ENCODE results near the gene CACNA1B.

The CACNA1B gene

DNA sequence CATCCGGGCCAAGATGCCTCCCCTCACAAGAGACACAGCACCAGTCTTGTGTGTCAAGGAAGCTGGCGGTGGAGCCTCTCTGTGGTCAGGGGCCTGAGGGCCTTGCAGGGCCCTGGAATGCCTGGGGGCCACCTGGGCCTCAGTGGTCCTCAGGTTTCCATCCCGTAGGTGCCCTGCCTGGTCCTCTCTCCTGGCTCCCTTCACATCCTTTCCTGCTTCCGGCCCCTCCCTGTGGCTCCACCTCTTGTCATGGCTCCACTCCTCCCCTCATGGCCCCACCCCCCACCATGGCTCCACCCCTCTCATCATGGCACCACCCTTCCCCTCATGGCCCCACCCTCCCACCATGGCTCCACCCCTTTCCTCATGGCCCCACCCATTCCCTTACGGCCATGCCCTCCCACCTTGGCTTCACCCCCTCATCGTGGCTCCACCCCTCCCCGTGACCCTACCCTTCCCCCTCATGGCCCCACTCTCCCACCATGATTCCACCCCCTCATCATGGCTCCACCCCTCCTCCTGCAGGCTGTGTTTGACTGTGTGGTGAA lies 175.8 kb downstream of the CACNA1B start:
- TF ChIP-seq, protein P1, sequence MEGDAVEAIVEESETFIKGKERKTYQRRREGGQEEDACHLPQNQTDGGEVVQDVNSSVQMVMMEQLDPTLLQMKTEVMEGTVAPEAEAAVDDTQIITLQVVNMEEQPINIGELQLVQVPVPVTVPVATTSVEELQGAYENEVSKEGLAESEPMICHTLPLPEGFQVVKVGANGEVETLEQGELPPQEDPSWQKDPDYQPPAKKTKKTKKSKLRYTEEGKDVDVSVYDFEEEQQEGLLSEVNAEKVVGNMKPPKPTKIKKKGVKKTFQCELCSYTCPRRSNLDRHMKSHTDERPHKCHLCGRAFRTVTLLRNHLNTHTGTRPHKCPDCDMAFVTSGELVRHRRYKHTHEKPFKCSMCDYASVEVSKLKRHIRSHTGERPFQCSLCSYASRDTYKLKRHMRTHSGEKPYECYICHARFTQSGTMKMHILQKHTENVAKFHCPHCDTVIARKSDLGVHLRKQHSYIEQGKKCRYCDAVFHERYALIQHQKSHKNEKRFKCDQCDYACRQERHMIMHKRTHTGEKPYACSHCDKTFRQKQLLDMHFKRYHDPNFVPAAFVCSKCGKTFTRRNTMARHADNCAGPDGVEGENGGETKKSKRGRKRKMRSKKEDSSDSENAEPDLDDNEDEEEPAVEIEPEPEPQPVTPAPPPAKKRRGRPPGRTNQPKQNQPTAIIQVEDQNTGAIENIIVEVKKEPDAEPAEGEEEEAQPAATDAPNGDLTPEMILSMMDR (IDR thresholded peaks at IDR 0.05; ENCODE audit: borderline replicate concordance, insufficient read depth, low read depth, low read length), result no peak

DNA sequence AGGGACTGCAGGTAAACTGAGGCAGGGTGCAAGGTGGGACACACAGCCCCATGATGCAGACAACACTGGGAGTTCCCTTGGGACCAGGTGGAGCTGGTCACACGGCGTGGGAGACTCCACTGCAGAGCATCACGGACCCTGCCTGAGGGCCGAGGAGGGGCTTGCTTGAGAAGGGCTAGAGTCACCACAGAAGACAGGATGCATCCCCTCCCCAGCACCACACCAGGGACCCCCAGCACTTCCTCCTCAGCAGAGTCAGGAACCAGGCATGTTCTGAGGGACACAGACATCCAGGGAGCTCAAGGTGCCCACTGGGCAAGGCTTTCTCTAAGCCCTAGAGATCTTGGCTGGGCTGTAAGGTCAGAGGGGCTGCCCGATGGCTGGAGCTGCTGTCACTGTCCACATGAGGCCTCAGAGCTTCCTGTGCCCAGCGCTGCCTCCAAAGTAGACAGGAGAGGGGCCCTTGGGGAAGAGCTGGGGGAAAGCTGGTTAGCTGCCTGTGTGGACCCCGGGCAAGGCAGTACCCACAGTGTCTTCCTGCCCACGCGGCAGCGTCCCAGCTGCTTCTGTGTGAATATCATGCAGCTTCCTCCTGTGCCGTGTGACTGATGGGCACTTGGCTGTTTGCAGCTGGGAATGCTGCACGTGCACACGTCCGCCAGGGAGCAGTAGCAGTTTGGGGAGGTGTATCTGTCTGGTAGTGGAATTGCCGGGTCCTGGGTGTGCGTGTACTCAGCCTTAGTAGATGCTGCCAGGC lies 176.6 kb downstream of the CACNA1B start:
- H3K4me3 ChIP-seq (ENCODE audit: low read depth, low read length), result no peak overlapping the region
- TF ChIP-seq, protein P1 (IDR thresholded peaks at IDR 0.05; ENCODE audit: borderline replicate concordance, insufficient read depth, low read depth, low read length), result no peak

More for the DNA sequence above, 175.8 kb downstream of the CACNA1B start:
- no peak overlapping the region for H3K4me3 ChIP-seq (ENCODE audit: low read depth, low read length)

DNA sequence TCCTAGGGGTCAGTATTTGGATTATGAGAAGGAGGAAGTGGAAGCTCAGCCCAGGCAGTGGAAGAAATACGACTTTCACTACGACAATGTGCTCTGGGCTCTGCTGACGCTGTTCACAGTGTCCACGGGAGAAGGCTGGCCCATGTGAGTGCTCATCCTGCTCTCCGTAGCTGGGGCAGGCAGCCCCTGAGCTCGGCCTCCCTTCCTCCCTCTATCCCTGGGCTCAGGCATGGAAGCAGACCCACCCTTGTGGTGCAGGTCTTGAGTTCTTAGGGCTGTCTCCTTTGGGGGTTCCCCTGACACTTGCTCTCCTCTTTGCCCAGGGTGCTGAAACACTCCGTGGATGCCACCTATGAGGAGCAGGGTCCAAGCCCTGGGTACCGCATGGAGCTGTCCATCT lies 180.1 kb downstream of the CACNA1B start:
- TF ChIP-seq, protein P1 (IDR thresholded peaks at IDR 0.05; ENCODE audit: borderline replicate concordance, insufficient read depth, low read depth, low read length), result no peak
- H3K4me3 ChIP-seq (ENCODE audit: low read depth, low read length), result no peak overlapping the region

DNA sequence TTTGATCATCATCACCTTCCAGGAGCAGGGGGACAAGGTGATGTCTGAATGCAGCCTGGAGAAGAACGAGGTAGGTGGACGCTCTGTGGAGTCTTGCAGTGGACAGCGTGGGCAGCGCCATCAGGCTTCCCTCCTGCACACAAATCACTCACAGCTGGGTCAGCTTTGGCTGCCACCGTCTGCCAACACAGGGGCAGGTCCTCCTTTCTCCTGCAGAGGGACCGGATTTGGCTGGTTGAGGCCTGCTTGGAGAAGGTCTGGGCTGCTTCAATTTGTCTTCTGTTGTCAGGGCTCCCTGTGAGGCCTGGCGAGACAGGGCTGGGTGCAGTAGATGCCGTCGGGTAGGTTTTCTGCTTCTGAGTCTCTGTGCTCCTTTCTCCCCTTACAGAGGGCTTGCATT lies 180.6 kb downstream of the CACNA1B start:
- no peak overlapping the region for H3K4me3 ChIP-seq (ENCODE audit: low read depth, low read length)
- TF ChIP-seq, protein P1 (IDR thresholded peaks at IDR 0.05; ENCODE audit: borderline replicate concordance, insufficient read depth, low read depth, low read length), result no peak

DNA sequence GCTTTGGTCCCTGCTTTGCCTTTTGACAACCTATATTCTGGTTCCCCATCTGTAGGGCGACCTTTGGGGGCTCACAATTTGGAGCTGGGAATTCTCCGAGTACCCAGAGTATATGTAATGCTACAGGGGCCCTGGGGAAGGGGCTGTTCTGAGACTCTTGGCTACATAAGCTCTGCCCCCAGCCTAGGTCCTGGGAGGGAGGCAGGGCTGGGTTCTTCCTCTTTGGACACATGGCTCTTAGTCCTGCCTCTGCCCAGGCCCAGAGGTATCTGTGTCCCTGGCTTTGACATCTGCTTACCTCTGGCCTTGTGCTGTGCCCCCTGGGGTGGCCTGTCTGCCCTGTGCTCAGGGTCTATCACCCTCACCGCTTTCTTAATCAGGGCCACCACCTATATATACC lies 181.6 kb downstream of the CACNA1B start:
- TF ChIP-seq, protein P1 (IDR thresholded peaks at IDR 0.05; ENCODE audit: borderline replicate concordance, insufficient read depth, low read depth, low read length), result no peak
- H3K4me3 ChIP-seq (ENCODE audit: low read depth, low read length), result no peak overlapping the region

DNA sequence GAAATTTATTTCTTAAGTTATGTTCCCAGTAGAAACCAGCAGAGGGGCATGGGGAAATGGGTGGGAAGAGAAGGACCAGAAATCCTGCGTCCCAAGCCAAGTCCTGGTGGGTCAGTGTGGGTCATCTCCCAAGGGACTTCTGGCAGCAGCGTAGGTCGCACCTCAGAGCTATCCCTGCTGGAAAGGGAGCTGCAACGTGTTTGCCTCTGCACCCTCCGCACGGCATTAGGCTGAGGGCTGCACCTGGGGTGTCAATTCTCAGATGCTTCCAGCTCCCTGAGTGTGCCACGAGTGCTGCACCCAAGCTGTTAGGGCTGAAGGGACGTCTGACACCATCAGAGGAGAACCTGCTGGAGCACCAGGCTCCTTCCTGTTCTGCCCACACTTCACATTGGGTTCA lies 182.8 kb downstream of the CACNA1B start:
- TF ChIP-seq, protein P1 (IDR thresholded peaks at IDR 0.05; ENCODE audit: borderline replicate concordance, insufficient read depth, low read depth, low read length), result no peak
- H3K4me3 ChIP-seq (ENCODE audit: low read depth, low read length), result no peak overlapping the region

DNA sequence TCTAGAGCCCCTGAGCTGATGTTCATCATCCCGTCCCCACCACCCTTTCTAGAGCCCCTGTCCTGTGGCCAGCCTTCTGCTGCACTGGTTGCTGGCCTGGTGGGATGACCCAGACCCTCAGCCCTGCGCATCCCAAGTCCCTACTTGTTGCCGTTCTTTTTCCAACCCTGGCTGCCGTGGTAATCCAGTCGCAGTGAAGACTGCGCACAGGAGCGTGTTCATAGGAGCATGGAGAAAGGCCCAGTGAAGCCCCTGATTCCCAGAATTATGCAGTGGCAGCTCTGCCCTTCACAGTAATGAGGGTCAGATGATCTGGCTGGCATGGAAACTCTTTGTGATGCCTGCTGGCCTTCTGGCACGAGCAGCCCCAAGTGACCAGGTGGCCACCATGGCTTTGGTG lies 183.3 kb downstream of the CACNA1B start:
- H3K4me3 ChIP-seq (ENCODE audit: low read depth, low read length), result no peak overlapping the region
- TF ChIP-seq, protein P1 (IDR thresholded peaks at IDR 0.05; ENCODE audit: borderline replicate concordance, insufficient read depth, low read depth, low read length), result no peak
